ENCODE data around the gene ERAP2. TPM values are rescaled to one million over a fixed set of nuclear protein-coding genes. Genes with fewer than 3 reads are reported as not detected.

Gene ERAP2
- total RNA-seq, 1 experiment from 2014 or later, result 4.5 TPM

DNA sequence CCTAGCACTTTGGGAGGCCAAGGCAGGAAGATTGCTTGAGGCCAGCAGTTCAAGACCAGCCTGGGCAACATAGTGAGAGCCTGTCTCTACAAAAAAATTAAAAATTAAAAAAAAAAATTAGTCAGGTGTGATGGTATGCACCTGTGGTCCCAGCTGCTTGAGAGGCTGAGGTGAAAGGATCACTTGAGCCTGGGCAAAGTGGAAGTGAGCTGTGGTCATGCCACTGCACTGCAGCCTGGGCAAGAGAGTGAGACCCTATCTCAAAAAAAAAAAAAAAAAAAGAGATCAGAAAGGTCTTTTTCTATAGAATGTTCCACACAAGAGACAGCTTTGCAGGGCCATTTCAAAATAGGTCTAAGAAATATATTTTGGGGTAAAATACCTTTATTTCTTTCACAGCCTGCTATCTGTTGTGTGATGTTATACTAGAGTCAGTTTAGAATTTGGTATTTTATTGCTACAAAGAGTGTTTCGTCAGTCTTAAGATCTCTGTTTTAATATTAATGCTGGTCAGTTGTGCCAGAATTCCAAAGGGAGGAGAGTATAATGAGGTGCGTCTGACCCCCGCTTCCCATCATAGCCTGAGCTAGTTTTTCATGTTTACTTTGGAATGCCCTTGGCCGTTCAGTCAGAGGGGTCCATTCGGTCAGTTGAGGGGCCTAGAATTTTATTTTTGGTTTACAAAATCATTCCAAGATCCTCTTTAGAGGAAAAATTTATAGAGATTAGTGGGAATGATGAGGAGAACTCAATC, 69.0 kb downstream of the ERAP2 start:
- DNase-seq, result no peak
- no peaks in the 10 kb centered on the region for H3K27me3 Mint-ChIP-seq (ENCODE audit: insufficient read depth, unreplicated experiment)
- no peaks in the 10 kb centered on the region for H3K36me3 ChIP-seq (ENCODE audit: control insufficient read depth, insufficient read depth, low read length)
- no TSS peak for BruUV-seq (replicated peaks)
- H3K4me1 ChIP-seq, result no peaks in the 10 kb centered on the region; the same call in 1 of the 2 replicates
- no peaks in the 10 kb centered on the region for H3K27me3 ChIP-seq (replicated peaks; ENCODE audit: control insufficient read depth, insufficient read depth, low read length)
- no peaks in the 10 kb centered on the region for H3K9me3 Mint-ChIP-seq (ENCODE audit: unreplicated experiment)
- H3K4me3 ChIP-seq (ENCODE audit: low read depth, low read length), result no peak overlapping the region
- TF ChIP-seq CTCF (IDR thresholded peaks at IDR 0.05; ENCODE audit: insufficient read depth in 1 of 2, low read depth in 1 of 2, low read length in 1 of 2, severe bottlenecking in 1 of 2, unreplicated experiment in 1 of 2), result no peak
- peaks cover 10% of the 10 kb centered on the region for H3K4me1 Mint-ChIP-seq (ENCODE audit: low read depth, unreplicated experiment)
- intact Hi-C loops (cut with micrococcal nuclease; ENCODE audit: unreplicated experiment), result no loop called here
- no peak overlapping the region for H3K27ac Mint-ChIP-seq (ENCODE audit: unreplicated experiment)
- no peak overlapping the region for H3K4me3 Mint-ChIP-seq (ENCODE audit: unreplicated experiment)
- POLR2A ChIA-PET, result no interaction called here
- no peaks in the 10 kb centered on the region for H3K36me3 Mint-ChIP-seq (ENCODE audit: insufficient read depth, unreplicated experiment)
- CTCF ChIA-PET, result interaction anchor here (0.6 kb wide), 1 partner anchor 245 kb away, joined by 3 read pairs; no protein-coding TSS in a partner anchor
- peaks cover 4% of the 10 kb centered on the region; the same call in 1 of the 2 replicates for H3K9me3 ChIP-seq

- DNase-seq, result no peak
- no TSS peak for BruUV-seq (replicated peaks)
- Mint-ChIP-seq H3K36me3 (ENCODE audit: insufficient read depth, unreplicated experiment) (no peaks in the 10 kb centered on the region), H3K4me1 (ENCODE audit: low read depth, unreplicated experiment) (peaks cover 10% of the 10 kb centered on the region), H3K9me3 (ENCODE audit: unreplicated experiment) (no peaks in the 10 kb centered on the region), H3K4me3 (ENCODE audit: unreplicated experiment) (no peak overlapping the region), H3K27ac (ENCODE audit: unreplicated experiment) (no peak overlapping the region), H3K27me3 (ENCODE audit: insufficient read depth, unreplicated experiment) (no peaks in the 10 kb centered on the region)
- Histone ChIP-seq H3K36me3 (ENCODE audit: control insufficient read depth, insufficient read depth, low read length) (no peaks in the 10 kb centered on the region), H3K9me3 (peaks cover 4% of the 10 kb centered on the region; the same call in 1 of the 2 replicates), H3K4me1 (no peaks in the 10 kb centered on the region; the same call in 1 of the 2 replicates), H3K27me3 (replicated peaks; ENCODE audit: control insufficient read depth, insufficient read depth, low read length) (no peaks in the 10 kb centered on the region), H3K4me3 (ENCODE audit: low read depth, low read length) (no peak overlapping the region)
- TF ChIP-seq CTCF (IDR thresholded peaks at IDR 0.05; ENCODE audit: insufficient read depth in 1 of 2, low read depth in 1 of 2, low read length in 1 of 2, severe bottlenecking in 1 of 2, unreplicated experiment in 1 of 2), result no peak
- ChIA-PET POLR2A (no interaction called here), CTCF (no interaction called here)
- intact Hi-C loops (cut with micrococcal nuclease; ENCODE audit: unreplicated experiment), result no loop called here
Observed at GRCh38 chr5:96946381-96946780, 70.1 kb downstream of the ERAP2 start.

GRCh38 chr5:96952118-96952750, 75.9 kb downstream of the ERAP2 start:
- Mint-ChIP-seq H3K36me3 (ENCODE audit: insufficient read depth, unreplicated experiment) (no peaks in the 10 kb centered on the region), H3K27ac (ENCODE audit: unreplicated experiment) (no peak overlapping the region), H3K27me3 (ENCODE audit: insufficient read depth, unreplicated experiment) (no peaks in the 10 kb centered on the region), H3K9me3 (ENCODE audit: unreplicated experiment) (no peaks in the 10 kb centered on the region), H3K4me1 (ENCODE audit: low read depth, unreplicated experiment) (peaks cover 9% of the 10 kb centered on the region), H3K4me3 (ENCODE audit: unreplicated experiment) (no peak overlapping the region)
- H3K9me3 ChIP-seq, result peaks cover 4% of the 10 kb centered on the region; the same call in 1 of the 2 replicates
- intact Hi-C loops (cut with micrococcal nuclease; ENCODE audit: unreplicated experiment), result no loop called here
- H3K4me3 ChIP-seq (ENCODE audit: low read depth, low read length), result no peak overlapping the region
- no peaks in the 10 kb centered on the region for H3K27me3 ChIP-seq (replicated peaks; ENCODE audit: control insufficient read depth, insufficient read depth, low read length)
- no peaks in the 10 kb centered on the region for H3K36me3 ChIP-seq (ENCODE audit: control insufficient read depth, insufficient read depth, low read length)
- ChIA-PET POLR2A (no interaction called here), CTCF (interaction anchor here (0.8 kb wide), 1 partner anchor 16 kb away, joined by 3 read pairs; the partner anchor contains the start of gene LNPEP)
- no peaks in the 10 kb centered on the region for H3K4me1 ChIP-seq
- no peak for TF ChIP-seq CTCF (IDR thresholded peaks at IDR 0.05; ENCODE audit: insufficient read depth in 1 of 2, low read depth in 1 of 2, low read length in 1 of 2, severe bottlenecking in 1 of 2, unreplicated experiment in 1 of 2)
- BruUV-seq (replicated peaks), result no TSS peak
- no peak for DNase-seq
